NT2/D1 (cell line): ENCODE results near the gene LBHD2.

Experiments
- DNase-seq: peaks from one replicate; pipeline ENCODE4 v3.0.0-alpha.2; 2011; ENCODE audit warnings: low read depth, low spot score
- H3K27me3 ChIP-seq: 2 replicates; pipeline ENCODE4 v1.6.0; 2011; ENCODE audit warnings: mild to moderate bottlenecking; ENCODE audit not compliant: insufficient read length, insufficient read depth
- H3K36me3 ChIP-seq: 2 replicates; pipeline ENCODE4 v1.6.1; 2011; ENCODE audit warnings: mild to moderate bottlenecking, low read length, mixed read lengths; ENCODE audit not compliant: insufficient read depth, insufficient read length
- H3K4me1 ChIP-seq: 2 replicates; pipeline ENCODE4 v1.5.1; 2011; ENCODE audit not compliant: insufficient read depth, insufficient read length
- H3K4me3 ChIP-seq: 2 replicates; pipeline ENCODE4 v1.5.1; 2011; ENCODE audit warnings: low read depth; ENCODE audit not compliant: insufficient read length
- H3K9ac ChIP-seq: 2 replicates; pipeline ENCODE4 v1.6.0; 2011; ENCODE audit warnings: low read depth; ENCODE audit not compliant: insufficient read length
- H3K9me3 ChIP-seq: 2 replicates; pipeline ENCODE4 v1.5.1; 2011; ENCODE audit warnings: mild to moderate bottlenecking, low read length; ENCODE audit not compliant: insufficient read depth
- SUZ12 ChIP-seq: IDR thresholded peaks from 2 replicates; pipeline ENCODE4 v1.6.1; 2011; ENCODE audit not compliant: insufficient read length, insufficient read depth; ENCODE audit errors: extremely low read depth
- YY1 ChIP-seq: IDR thresholded peaks from 2 replicates; pipeline ENCODE4 v1.6.1; 2011; ENCODE audit not compliant: insufficient read length, insufficient read depth
- ZNF274 ChIP-seq: IDR thresholded peaks from 2 replicates; pipeline ENCODE4 v1.6.1; 2011; ENCODE audit warnings: mild to moderate bottlenecking, low read depth, low read length

LBHD2 gene

DNA sequence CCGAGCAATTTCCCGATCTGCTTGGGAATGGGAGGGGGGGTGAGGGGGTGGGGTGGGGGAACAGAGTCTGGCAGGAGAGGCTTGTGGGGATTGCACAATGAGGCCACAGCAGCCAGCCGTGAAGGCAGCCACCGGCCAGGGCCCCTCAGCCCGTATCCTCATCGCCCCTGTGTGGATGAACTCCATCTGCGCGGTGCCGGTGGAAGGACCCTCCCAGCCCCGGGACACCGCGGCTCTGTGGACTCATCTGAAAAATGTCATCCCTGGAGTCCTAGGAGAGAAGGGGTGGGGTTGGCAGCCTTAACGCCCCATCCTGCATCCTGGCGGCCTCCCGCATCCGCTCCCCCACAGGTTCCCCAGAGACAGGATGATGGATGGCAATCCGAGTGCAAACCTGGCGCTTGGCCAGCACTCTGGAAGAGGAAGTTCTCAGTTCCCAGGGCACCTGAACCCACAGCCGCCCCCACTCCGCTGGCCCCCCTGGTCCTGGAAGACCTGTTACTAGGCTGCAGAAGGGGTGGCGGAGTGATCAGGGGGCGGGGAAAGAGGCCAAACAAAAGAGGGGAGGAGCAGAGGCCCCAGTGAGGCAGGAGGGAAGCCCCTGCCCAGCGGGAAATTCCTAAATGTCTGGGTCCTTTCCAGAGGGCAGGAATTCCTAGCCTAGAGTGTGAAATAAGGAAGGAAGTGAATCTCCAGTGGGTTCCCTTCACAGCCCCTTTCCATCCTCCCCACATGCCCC is 38.0 kb downstream of the LBHD2 start:
- Histone ChIP-seq H3K4me3 (peak overlapping the region; percentile 32), H3K27me3 (no peaks in the 10 kb centered on the region), H3K9me3 (no peaks in the 10 kb centered on the region), H3K36me3 (peaks cover 18% of the 10 kb centered on the region), H3K9ac (peak overlapping the region; percentile 76), H3K4me1 (peaks cover 8% of the 10 kb centered on the region)
- TF ChIP-seq YY1 = no peak
- no peak for TF ChIP-seq SUZ12
- TF ChIP-seq ZNF274 = no peak
- no peak for DNase-seq

- TF ChIP-seq ZNF274 = no peak
- no peak for TF ChIP-seq SUZ12
- no peak for TF ChIP-seq YY1
- H3K9me3 ChIP-seq = no peaks in the 10 kb centered on the region
- H3K9ac ChIP-seq = peak overlapping the region; percentile 76
- H3K4me3 ChIP-seq = peak overlapping the region; percentile 32
- H3K4me1 ChIP-seq = peaks cover 8% of the 10 kb centered on the region
- H3K27me3 ChIP-seq = no peaks in the 10 kb centered on the region
- DNase-seq = no peak
- peaks cover 22% of the 10 kb centered on the region for H3K36me3 ChIP-seq
Measured at GRCh38 chr14:103122585-103122946, 38.6 kb downstream of the LBHD2 start.

- peak within 1 kb of the TSS; percentile 46 for H3K4me3 ChIP-seq
- DNase-seq = no peak
- H3K4me1 ChIP-seq = peaks cover 8% of the 10 kb centered on the region
- H3K9me3 ChIP-seq = no peaks in the 10 kb centered on the region
- TF ChIP-seq ZNF274 = no peak
- no peak for TF ChIP-seq SUZ12
- TF ChIP-seq YY1 = no peak
- no peaks in the 10 kb centered on the region for H3K27me3 ChIP-seq
- H3K9ac ChIP-seq = peak within 1 kb of the TSS; percentile 76
- peaks cover 27% of the 10 kb centered on the region for H3K36me3 ChIP-seq
Measured at GRCh38 chr14:103122947-103123633, 39.1 kb downstream of the LBHD2 start, which contains the start of gene TNFAIP2. TSS of gene TNFAIP2 (plus strand) at chr14:103123461. CDS start at chr14:103126458, 2,997 bp downstream.

- Histone ChIP-seq H3K36me3 (peaks cover 35% of the 10 kb centered on the region), H3K27me3 (no peaks in the 10 kb centered on the region), H3K9ac (peak overlapping the region; percentile 67), H3K4me1 (peaks cover 14% of the 10 kb centered on the region), H3K4me3 (peak overlapping the region; percentile 46), H3K9me3 (no peaks in the 10 kb centered on the region)
- no peak for TF ChIP-seq ZNF274
- DNase-seq = no peak
Measured at GRCh38 chr14:103123634-103124500, 39.9 kb downstream of the LBHD2 start.

DNA sequence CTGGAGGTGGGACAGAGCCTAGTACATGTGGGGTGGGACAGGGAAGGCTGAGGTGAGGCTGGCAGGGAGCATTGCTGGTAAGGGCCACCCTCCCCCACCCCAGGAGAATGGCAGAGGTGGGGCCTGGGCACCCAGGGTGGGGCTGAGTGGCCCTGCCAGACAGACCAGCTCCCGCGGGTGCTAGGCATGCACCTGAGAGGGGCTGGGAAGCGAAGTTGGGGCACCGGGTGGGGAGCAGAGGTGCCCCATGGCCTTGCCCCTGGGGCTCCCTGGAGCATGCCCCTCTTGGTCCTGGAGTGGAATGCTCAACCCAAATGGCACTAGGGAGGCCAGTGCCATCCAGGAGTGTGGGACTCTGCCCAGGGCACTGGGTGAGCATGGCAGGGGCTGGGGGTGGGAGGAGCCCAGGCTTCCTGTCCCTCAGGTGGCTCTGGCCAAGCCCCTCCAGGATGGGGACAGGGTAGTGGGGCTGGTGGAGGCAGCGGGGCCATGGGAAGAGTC is 40.5 kb downstream of the LBHD2 start:
- TF ChIP-seq SUZ12 = no peak

GRCh38 chr14:103125098-103126070 is 41.4 kb downstream of the LBHD2 start:
- Histone ChIP-seq H3K9ac (no peak overlapping the region), H3K9me3 (no peaks in the 10 kb centered on the region), H3K27me3 (no peaks in the 10 kb centered on the region), H3K36me3 (peaks cover 48% of the 10 kb centered on the region), H3K4me1 (peaks cover 22% of the 10 kb centered on the region), H3K4me3 (no peak overlapping the region)
- DNase-seq = no peak
- TF ChIP-seq YY1 (no peak), SUZ12 (no peak), ZNF274 (no peak)

More for the DNA sequence above, 40.5 kb downstream of the LBHD2 start:
- H3K9me3 ChIP-seq = no peaks in the 10 kb centered on the region
- peaks cover 18% of the 10 kb centered on the region for H3K4me1 ChIP-seq
- H3K27me3 ChIP-seq = no peaks in the 10 kb centered on the region
- DNase-seq = no peak
- peak overlapping the region; percentile 67 for H3K9ac ChIP-seq
- H3K4me3 ChIP-seq = no peak overlapping the region
- H3K36me3 ChIP-seq = peaks cover 40% of the 10 kb centered on the region
